ENCODE results near the gene PRR15.
"Not testable (repeated sequence)": the region's sequence is repeated elsewhere in the genome, so short reads cannot be mapped to it uniquely, and the experiment has no call there.

Gene PRR15

GRCh38 chr7:29527505-29528108 is 36.0 kb upstream of the PRR15 start:
- TF ChIP-seq, protein P1, sequence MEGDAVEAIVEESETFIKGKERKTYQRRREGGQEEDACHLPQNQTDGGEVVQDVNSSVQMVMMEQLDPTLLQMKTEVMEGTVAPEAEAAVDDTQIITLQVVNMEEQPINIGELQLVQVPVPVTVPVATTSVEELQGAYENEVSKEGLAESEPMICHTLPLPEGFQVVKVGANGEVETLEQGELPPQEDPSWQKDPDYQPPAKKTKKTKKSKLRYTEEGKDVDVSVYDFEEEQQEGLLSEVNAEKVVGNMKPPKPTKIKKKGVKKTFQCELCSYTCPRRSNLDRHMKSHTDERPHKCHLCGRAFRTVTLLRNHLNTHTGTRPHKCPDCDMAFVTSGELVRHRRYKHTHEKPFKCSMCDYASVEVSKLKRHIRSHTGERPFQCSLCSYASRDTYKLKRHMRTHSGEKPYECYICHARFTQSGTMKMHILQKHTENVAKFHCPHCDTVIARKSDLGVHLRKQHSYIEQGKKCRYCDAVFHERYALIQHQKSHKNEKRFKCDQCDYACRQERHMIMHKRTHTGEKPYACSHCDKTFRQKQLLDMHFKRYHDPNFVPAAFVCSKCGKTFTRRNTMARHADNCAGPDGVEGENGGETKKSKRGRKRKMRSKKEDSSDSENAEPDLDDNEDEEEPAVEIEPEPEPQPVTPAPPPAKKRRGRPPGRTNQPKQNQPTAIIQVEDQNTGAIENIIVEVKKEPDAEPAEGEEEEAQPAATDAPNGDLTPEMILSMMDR (conservative IDR thresholded peaks at IDR 0.05; ENCODE audit: low read depth, low read length) = no peak
- H3K4me2 ChIP-seq = no peak overlapping the region
- no peak overlapping the region for H3K4me3 ChIP-seq (IDR thresholded peaks at IDR 0.05; ENCODE audit: insufficient read depth, low read depth, low read length)
- H3K27ac ChIP-seq = no peak overlapping the region
- H3K9ac ChIP-seq = no peak overlapping the region
- H2AFZ ChIP-seq (ENCODE audit: low read depth) = no peak overlapping the region
- H3K79me2 ChIP-seq (ENCODE audit: insufficient read depth, low read depth) = no peaks in the 10 kb centered on the region
- H3K27me3 ChIP-seq (ENCODE audit: insufficient read depth, low read depth) = no peaks in the 10 kb centered on the region
- H3K4me1 ChIP-seq (ENCODE audit: low read depth, poor library complexity, severe bottlenecking) = no peaks in the 10 kb centered on the region
- no peaks in the 10 kb centered on the region for H4K20me1 ChIP-seq (ENCODE audit: insufficient read depth)
- no peaks in the 10 kb centered on the region for H3K36me3 ChIP-seq (ENCODE audit: insufficient read depth)

- not testable (repeated sequence) for H3K9ac ChIP-seq; H3K4me1 ChIP-seq (ENCODE audit: low read depth, poor library complexity, severe bottlenecking); H2AFZ ChIP-seq (ENCODE audit: low read depth); H3K4me2 ChIP-seq; H3K27me3 ChIP-seq (ENCODE audit: insufficient read depth, low read depth); H3K36me3 ChIP-seq (ENCODE audit: insufficient read depth); H4K20me1 ChIP-seq (ENCODE audit: insufficient read depth); H3K79me2 ChIP-seq (ENCODE audit: insufficient read depth, low read depth); H3K27ac ChIP-seq; H3K4me3 ChIP-seq (IDR thresholded peaks at IDR 0.05; ENCODE audit: insufficient read depth, low read depth, low read length)
Measured at GRCh38 chr7:29528526-29528925, 35.1 kb upstream of the PRR15 start.

- TF ChIP-seq, protein P1 (conservative IDR thresholded peaks at IDR 0.05; ENCODE audit: low read depth, low read length) = no peak
- Histone ChIP-seq H4K20me1 (ENCODE audit: insufficient read depth) (no peaks in the 10 kb centered on the region), H3K4me2 (no peak overlapping the region)
Measured at GRCh38 chr7:29538389-29538788, 25.2 kb upstream of the PRR15 start.

DNA sequence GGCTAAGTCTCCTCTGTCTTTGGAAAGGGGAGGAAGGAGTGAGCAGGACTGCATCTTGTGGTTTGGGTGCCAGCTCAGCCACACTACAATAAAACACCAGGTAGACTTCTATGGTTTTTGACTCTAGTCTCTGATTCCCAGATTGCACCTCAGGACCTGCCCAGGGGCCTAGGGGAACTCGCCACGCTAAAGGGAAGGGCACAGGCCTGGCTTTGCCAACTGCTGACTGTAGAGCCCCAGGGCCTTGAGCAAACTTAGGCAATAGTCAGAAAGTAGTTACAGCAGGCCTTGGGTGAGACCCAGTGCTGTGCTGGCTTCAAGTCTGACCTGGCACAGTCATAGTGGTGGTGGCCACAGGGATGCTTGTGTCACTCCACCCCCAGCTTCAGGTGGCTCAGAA is 24.2 kb upstream of the PRR15 start:
- no peaks in the 10 kb centered on the region for H3K36me3 ChIP-seq (ENCODE audit: insufficient read depth)
- no peak overlapping the region for H3K9ac ChIP-seq
- no peak overlapping the region for H3K4me3 ChIP-seq (IDR thresholded peaks at IDR 0.05; ENCODE audit: insufficient read depth, low read depth, low read length)
- no peak overlapping the region for H2AFZ ChIP-seq (ENCODE audit: low read depth)
- H3K27ac ChIP-seq = no peak overlapping the region
- H3K4me2 ChIP-seq = no peak overlapping the region
- H3K79me2 ChIP-seq (ENCODE audit: insufficient read depth, low read depth) = no peaks in the 10 kb centered on the region
- TF ChIP-seq, protein P1 (conservative IDR thresholded peaks at IDR 0.05; ENCODE audit: low read depth, low read length) = no peak
- no peaks in the 10 kb centered on the region for H3K27me3 ChIP-seq (ENCODE audit: insufficient read depth, low read depth)
- no peaks in the 10 kb centered on the region for H3K4me1 ChIP-seq (ENCODE audit: low read depth, poor library complexity, severe bottlenecking)
- no peaks in the 10 kb centered on the region for H4K20me1 ChIP-seq (ENCODE audit: insufficient read depth)

More at GRCh38 chr7:29538389-29538788, 25.2 kb upstream of the PRR15 start:
- H3K4me1 ChIP-seq (ENCODE audit: low read depth, poor library complexity, severe bottlenecking) = no peaks in the 10 kb centered on the region
- H3K9ac ChIP-seq = no peak overlapping the region
- H3K36me3 ChIP-seq (ENCODE audit: insufficient read depth) = no peaks in the 10 kb centered on the region
- H2AFZ ChIP-seq (ENCODE audit: low read depth) = no peak overlapping the region
- H3K27ac ChIP-seq = no peak overlapping the region
- no peak overlapping the region for H3K4me3 ChIP-seq (IDR thresholded peaks at IDR 0.05; ENCODE audit: insufficient read depth, low read depth, low read length)
- H3K79me2 ChIP-seq (ENCODE audit: insufficient read depth, low read depth) = no peaks in the 10 kb centered on the region
- no peaks in the 10 kb centered on the region for H3K27me3 ChIP-seq (ENCODE audit: insufficient read depth, low read depth)

DNA sequence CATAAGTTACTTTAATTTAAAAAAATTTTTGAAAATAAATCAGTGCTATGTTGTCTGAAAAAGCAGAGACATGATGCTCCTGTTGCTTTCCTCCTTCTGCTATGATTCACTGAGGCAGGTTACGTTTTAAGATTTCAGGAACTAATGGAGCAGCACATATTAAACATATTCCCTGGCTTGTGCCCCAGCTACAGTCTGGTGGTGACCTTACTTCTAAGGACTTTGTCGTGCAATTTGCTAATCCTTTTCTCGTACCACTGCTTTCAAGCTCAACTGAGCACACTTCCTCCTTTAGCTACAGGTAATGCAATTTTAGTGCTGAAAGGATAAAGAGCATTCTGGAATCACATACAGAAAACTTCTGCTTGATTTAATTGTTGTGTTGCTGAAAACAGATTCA is 16.2 kb upstream of the PRR15 start:
- Histone ChIP-seq H3K27ac (no peak overlapping the region), H3K9ac (no peak overlapping the region), H3K79me2 (ENCODE audit: insufficient read depth, low read depth) (no peaks in the 10 kb centered on the region), H2AFZ (ENCODE audit: low read depth) (no peak overlapping the region), H3K4me1 (ENCODE audit: low read depth, poor library complexity, severe bottlenecking) (no peaks in the 10 kb centered on the region), H3K27me3 (ENCODE audit: insufficient read depth, low read depth) (no peaks in the 10 kb centered on the region), H3K36me3 (ENCODE audit: insufficient read depth) (no peaks in the 10 kb centered on the region), H3K4me2 (no peak overlapping the region), H3K4me3 (IDR thresholded peaks at IDR 0.05; ENCODE audit: insufficient read depth, low read depth, low read length) (no peak overlapping the region), H4K20me1 (ENCODE audit: insufficient read depth) (no peaks in the 10 kb centered on the region)
- TF ChIP-seq, protein P1 (conservative IDR thresholded peaks at IDR 0.05; ENCODE audit: low read depth, low read length) = no peak
